Mammary epithelial cell (primary cell): ENCODE data around the gene PLEKHG2.

Experiments used
- EZH2 ChIP-seq: IDR thresholded peaks from 2 replicates; pipeline ENCODE4 v1.6.1; 2012; ENCODE audit warnings: low read length, inconsistent platforms, borderline replicate concordance
- TF ChIP-seq, protein P1 (sequence below), 2 donors: IDR thresholded peaks in 1 of 2; conservative IDR thresholded peaks in 1 of 2; 2 replicates each; pipeline ENCODE4 v1.5.1; 2011 to 2012; ENCODE audit warnings: inconsistent platforms in 2 of 2, low read length in 2 of 2, mild to moderate bottlenecking in 2 of 2, control low read depth in 1 of 2, low read depth in 1 of 2; ENCODE audit not compliant: insufficient read depth in 1 of 2; ENCODE audit errors: extremely low read depth in 1 of 2

DNA sequence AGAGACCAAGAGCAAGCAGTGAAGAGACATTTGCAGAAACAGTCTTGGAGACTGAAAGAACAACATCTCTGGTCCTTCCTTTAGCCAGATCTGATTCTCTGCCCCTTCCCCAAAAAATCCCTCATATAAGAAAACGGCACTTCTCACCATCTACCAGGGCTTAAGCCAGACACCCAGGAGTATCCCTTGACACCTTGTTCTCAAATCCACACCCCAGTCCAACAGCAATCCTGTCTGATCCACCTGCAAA is 1.7 kb upstream of the PLEKHG2 start:
- TF ChIP-seq, protein P1, sequence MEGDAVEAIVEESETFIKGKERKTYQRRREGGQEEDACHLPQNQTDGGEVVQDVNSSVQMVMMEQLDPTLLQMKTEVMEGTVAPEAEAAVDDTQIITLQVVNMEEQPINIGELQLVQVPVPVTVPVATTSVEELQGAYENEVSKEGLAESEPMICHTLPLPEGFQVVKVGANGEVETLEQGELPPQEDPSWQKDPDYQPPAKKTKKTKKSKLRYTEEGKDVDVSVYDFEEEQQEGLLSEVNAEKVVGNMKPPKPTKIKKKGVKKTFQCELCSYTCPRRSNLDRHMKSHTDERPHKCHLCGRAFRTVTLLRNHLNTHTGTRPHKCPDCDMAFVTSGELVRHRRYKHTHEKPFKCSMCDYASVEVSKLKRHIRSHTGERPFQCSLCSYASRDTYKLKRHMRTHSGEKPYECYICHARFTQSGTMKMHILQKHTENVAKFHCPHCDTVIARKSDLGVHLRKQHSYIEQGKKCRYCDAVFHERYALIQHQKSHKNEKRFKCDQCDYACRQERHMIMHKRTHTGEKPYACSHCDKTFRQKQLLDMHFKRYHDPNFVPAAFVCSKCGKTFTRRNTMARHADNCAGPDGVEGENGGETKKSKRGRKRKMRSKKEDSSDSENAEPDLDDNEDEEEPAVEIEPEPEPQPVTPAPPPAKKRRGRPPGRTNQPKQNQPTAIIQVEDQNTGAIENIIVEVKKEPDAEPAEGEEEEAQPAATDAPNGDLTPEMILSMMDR (conservative IDR thresholded peaks at IDR 0.05 in 1 of 2, IDR thresholded peaks at IDR 0.05 in 1 of 2; ENCODE audit: extremely low read depth in 1 of 2, insufficient read depth in 1 of 2, low read depth in 1 of 2, low read length in 2 of 2): no peak
- TF ChIP-seq EZH2: no peak
